ENCODE results near the gene DHRS4L2.
"Not testable (repeated sequence)": the region's sequence is repeated elsewhere in the genome, so short reads cannot be mapped to it uniquely, and the experiment has no call there.

- TF ChIP-seq CTCF (IDR thresholded peaks at IDR 0.05; ENCODE audit: insufficient read depth, low read length, poor library complexity, severe bottlenecking); EZH2phosphoT487 (conservative IDR thresholded peaks at IDR 0.05; ENCODE audit: low read length): not testable (repeated sequence)
These were observed 15.6 kb upstream of the DHRS4L2 start for GRCh38 chr14:23973178-23973577.

Measured in SU-DHL-6 (cell line).